ENCODE data around the gene CLMN. TPM values are rescaled to one million over a fixed set of nuclear protein-coding genes. Genes with fewer than 3 reads are reported as not detected.

The CLMN gene
- total RNA-seq, 2 experiments from 2014 or later: 0.27 to 0.67 TPM

GRCh38 chr14:95195031-95195430 lies 124.7 kb downstream of the CLMN start:
- no peak overlapping the region for H3K27ac ChIP-seq (ENCODE audit: low read depth in 1 of 2, low read length in 2 of 2)
- peaks cover 3% of the 10 kb centered on the region for H3K4me1 ChIP-seq (ENCODE audit: insufficient read depth, low read length)
- H3K27me3 ChIP-seq (ENCODE audit: control insufficient read depth in 1 of 2, insufficient read depth in 2 of 2, low read length in 2 of 2): no peaks in the 10 kb centered on the region
- H3K27me3 Mint-ChIP-seq: no peaks in the 10 kb centered on the region
- no peaks in the 10 kb centered on the region for H3K36me3 Mint-ChIP-seq (ENCODE audit: low read depth)
- no peaks in the 10 kb centered on the region for H3K36me3 ChIP-seq (ENCODE audit: insufficient read depth, low read length)
- H3K27ac Mint-ChIP-seq: no peak overlapping the region
- no peaks in the 10 kb centered on the region for H3K9me3 ChIP-seq (ENCODE audit: control insufficient read depth in 1 of 2, insufficient read depth in 1 of 2, low read length in 2 of 2)
- no peak for DNase-seq
- H3K4me3 ChIP-seq (ENCODE audit: low read length): no peak overlapping the region
- no peak for TF ChIP-seq CTCF (IDR thresholded peaks at IDR 0.05)
- H3K4me3 Mint-ChIP-seq: no peak overlapping the region
- POLR2A ChIA-PET: no interaction called here
- CTCF ChIA-PET: no interaction called here
- intact Hi-C loops (cut with DNase I, micrococcal nuclease): loop anchor here in 1 of 2 experiments (10.0 kb wide), 1 partner anchor 80 kb away; no protein-coding TSS in a partner anchor
- no peaks in the 10 kb centered on the region for H3K9me3 Mint-ChIP-seq
- ATAC-seq (ENCODE audit: poor library complexity): no peak
- H3K4me1 Mint-ChIP-seq (ENCODE audit: low read depth): no peaks in the 10 kb centered on the region

GRCh38 chr14:95193081-95193480 lies 126.6 kb downstream of the CLMN start:
- TF ChIP-seq CTCF (IDR thresholded peaks at IDR 0.05): no peak
- peaks cover 3% of the 10 kb centered on the region for H3K4me1 ChIP-seq (ENCODE audit: insufficient read depth, low read length)
- CTCF ChIA-PET: no interaction called here
- POLR2A ChIA-PET: no interaction called here
- Mint-ChIP-seq H3K9me3 (no peaks in the 10 kb centered on the region), H3K4me1 (ENCODE audit: low read depth) (no peaks in the 10 kb centered on the region), H3K27me3 (no peaks in the 10 kb centered on the region), H3K27ac (no peak overlapping the region), H3K4me3 (no peak overlapping the region), H3K36me3 (ENCODE audit: low read depth) (no peaks in the 10 kb centered on the region)
- intact Hi-C loops (cut with DNase I, micrococcal nuclease): loop anchor here in 1 of 2 experiments (10.0 kb wide), 1 partner anchor 78 kb away; no protein-coding TSS in a partner anchor
- H3K9me3 ChIP-seq (ENCODE audit: control insufficient read depth in 1 of 2, insufficient read depth in 1 of 2, low read length in 2 of 2): no peaks in the 10 kb centered on the region
- H3K4me3 ChIP-seq (ENCODE audit: low read length): no peak overlapping the region
- no peak for ATAC-seq (ENCODE audit: poor library complexity)
- H3K36me3 ChIP-seq (ENCODE audit: insufficient read depth, low read length): no peaks in the 10 kb centered on the region
- no peak overlapping the region for H3K27ac ChIP-seq (ENCODE audit: low read depth in 1 of 2, low read length in 2 of 2)
- no peak for DNase-seq
- no peaks in the 10 kb centered on the region for H3K27me3 ChIP-seq (ENCODE audit: control insufficient read depth in 1 of 2, insufficient read depth in 2 of 2, low read length in 2 of 2)

- Histone ChIP-seq H3K36me3 (ENCODE audit: insufficient read depth, low read length) (no peaks in the 10 kb centered on the region), H3K4me1 (ENCODE audit: insufficient read depth, low read length) (peaks cover 3% of the 10 kb centered on the region), H3K27me3 (ENCODE audit: control insufficient read depth in 1 of 2, insufficient read depth in 2 of 2, low read length in 2 of 2) (peaks cover 0 to 3% of the 10 kb centered on the region in 2 experiments), H3K9me3 (ENCODE audit: control insufficient read depth in 1 of 2, insufficient read depth in 1 of 2, low read length in 2 of 2) (no peaks in the 10 kb centered on the region), H3K4me3 (ENCODE audit: low read length) (no peak overlapping the region), H3K27ac (ENCODE audit: low read depth in 1 of 2, low read length in 2 of 2) (no peak overlapping the region)
- DNase-seq: no peak
- ChIA-PET POLR2A (no interaction called here), CTCF (no interaction called here)
- Mint-ChIP-seq H3K27me3 (peaks cover 3% of the 10 kb centered on the region), H3K36me3 (ENCODE audit: low read depth) (no peaks in the 10 kb centered on the region), H3K27ac (no peak overlapping the region), H3K9me3 (no peaks in the 10 kb centered on the region), H3K4me1 (ENCODE audit: low read depth) (no peaks in the 10 kb centered on the region), H3K4me3 (no peak overlapping the region)
- intact Hi-C loops (cut with DNase I, micrococcal nuclease): loop anchor here in 1 of 2 experiments (10.0 kb wide), 1 partner anchor 78 kb away; no protein-coding TSS in a partner anchor
- no peak for TF ChIP-seq CTCF (IDR thresholded peaks at IDR 0.05)
- no peak for ATAC-seq (ENCODE audit: poor library complexity)
Measured at GRCh38 chr14:95192311-95192710, 127.4 kb downstream of the CLMN start.
